A549 (cell line): ENCODE results near the gene TTF2.

ENCODE experiments used
- CEBPB ChIP-seq, 2 experiments: fragments of >200 bp in 1 of 2; sonication (Bioruptor Twin) in 1 of 2; formaldehyde crosslinking in 1 of 2; IDR thresholded peaks; 2 replicates each; pipeline ENCODE4 v1.6.1; 2012 to 2016
- POLR2A ChIP-seq: IDR thresholded peaks from 2 replicates; pipeline ENCODE4 v1.6.1; 2012; ENCODE audit warnings: mild to moderate bottlenecking, low read length
- SMC3 ChIP-seq: fragments of >200 bp; sonication (Bioruptor Twin); formaldehyde crosslinking; IDR thresholded peaks from 3 replicates; pipeline ENCODE4 v1.6.1; 2018; ENCODE audit warnings: inconsistent platforms
- TF ChIP-seq, protein P1 (sequence below): fragments of >200 bp; sonication (Bioruptor Twin); formaldehyde crosslinking; IDR thresholded peaks from 3 replicates; pipeline ENCODE4 v1.5.1; 2016

DNA sequence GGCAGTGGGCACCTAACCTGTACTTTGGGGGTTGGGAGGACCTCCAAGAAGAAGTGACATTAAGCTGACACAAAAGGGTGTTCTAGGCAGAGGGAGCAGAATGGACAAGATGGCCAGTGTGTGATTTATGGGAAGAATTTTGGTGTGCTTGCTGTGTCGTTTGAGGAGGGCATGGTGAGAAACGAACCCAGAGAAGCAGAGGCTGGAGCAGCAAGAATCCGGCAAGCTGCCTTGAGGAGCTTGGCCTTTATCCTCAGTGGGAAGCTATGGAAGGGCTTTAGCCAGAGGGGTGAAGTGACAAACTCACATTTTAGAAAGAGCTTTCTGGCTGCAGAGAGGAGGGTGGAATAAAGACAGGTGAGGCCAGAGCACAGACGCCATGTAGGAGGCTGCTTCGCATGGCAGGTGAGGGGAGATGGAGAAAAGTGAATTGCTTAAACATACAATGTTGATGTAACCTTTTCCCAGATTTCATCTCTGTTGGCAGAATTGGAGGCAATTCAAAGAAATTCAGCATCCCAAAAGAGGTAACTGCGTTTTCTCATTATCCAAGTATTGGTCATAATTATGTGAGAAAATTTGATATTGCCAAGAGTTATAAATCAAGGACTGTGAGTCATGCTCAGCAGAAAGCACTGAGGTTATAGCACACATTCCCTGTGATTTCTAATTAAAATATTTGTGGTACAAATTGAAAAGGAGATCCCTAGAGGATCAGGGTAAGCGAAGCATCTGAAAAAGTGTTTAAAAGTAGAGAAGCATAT, 34.9 kb downstream of the TTF2 start:
- TF ChIP-seq, protein P1, sequence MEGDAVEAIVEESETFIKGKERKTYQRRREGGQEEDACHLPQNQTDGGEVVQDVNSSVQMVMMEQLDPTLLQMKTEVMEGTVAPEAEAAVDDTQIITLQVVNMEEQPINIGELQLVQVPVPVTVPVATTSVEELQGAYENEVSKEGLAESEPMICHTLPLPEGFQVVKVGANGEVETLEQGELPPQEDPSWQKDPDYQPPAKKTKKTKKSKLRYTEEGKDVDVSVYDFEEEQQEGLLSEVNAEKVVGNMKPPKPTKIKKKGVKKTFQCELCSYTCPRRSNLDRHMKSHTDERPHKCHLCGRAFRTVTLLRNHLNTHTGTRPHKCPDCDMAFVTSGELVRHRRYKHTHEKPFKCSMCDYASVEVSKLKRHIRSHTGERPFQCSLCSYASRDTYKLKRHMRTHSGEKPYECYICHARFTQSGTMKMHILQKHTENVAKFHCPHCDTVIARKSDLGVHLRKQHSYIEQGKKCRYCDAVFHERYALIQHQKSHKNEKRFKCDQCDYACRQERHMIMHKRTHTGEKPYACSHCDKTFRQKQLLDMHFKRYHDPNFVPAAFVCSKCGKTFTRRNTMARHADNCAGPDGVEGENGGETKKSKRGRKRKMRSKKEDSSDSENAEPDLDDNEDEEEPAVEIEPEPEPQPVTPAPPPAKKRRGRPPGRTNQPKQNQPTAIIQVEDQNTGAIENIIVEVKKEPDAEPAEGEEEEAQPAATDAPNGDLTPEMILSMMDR = no peak
- TF ChIP-seq POLR2A (no peak), SMC3 (no peak), CEBPB (IDR thresholded peaks at IDR 0.05) (no peak)
